Caco-2 (cell line): Measurements from ENCODE around the gene SCMH1. TPM values are rescaled to one million over a fixed set of nuclear protein-coding genes. Genes with fewer than 3 reads are reported as not detected.

Experiments
- BruUV-seq: library from RNA; stranded (reverse); fragments of 400-500 nt; replicated peaks from 2 replicates; lab custom pipeline; 2021; lab: Mats Ljungman, UMichigan
- CTCF ChIA-PET: fragments of 300-600 bp; sonication (Branson Sonifier 250); formaldehyde crosslinking; loops from one replicate; lab custom pipeline; 2022; ENCODE audit warnings: antibody characterized with exemption; lab: Charles Lee
- POLR2A ChIA-PET: fragments of 300-600 bp; sonication (Branson Sonifier 250); formaldehyde crosslinking; loops from one replicate; lab custom pipeline; 2022; ENCODE audit warnings: antibody characterized with exemption; lab: Charles Lee
- DNase-seq, 2 experiments: peaks; one replicate each; pipeline versions ENCODE4 v3.0.0 to v3.0.0-alpha.2; 2020 to 2022
- H3K27me3 ChIP-seq: replicated peaks from 2 replicates; pipeline ENCODE4 v1.6.0; 2011; ENCODE audit warnings: low read length; ENCODE audit not compliant: control insufficient read depth, insufficient read depth
- H3K36me3 ChIP-seq: 2 replicates; pipeline ENCODE4 v1.5.1; 2011; ENCODE audit warnings: low read length; ENCODE audit not compliant: control insufficient read depth, insufficient read depth
- H3K4me1 ChIP-seq: fragments of 250-450 bp; sonication (Bioruptor Pico); 2 replicates; pipeline ENCODE4 v1.5.1; 2020; ENCODE audit warnings: mild to moderate bottlenecking
- H3K4me3 ChIP-seq: 2 replicates; pipeline ENCODE4 v1.5.1; 2011; ENCODE audit warnings: low read depth, mild to moderate bottlenecking, control low read depth, low read length
- H3K9me3 ChIP-seq: fragments of 250-450 bp; sonication (Bioruptor Pico); 2 replicates; pipeline ENCODE4 v1.5.1; 2020; ENCODE audit warnings: mild to moderate bottlenecking, moderate library complexity
- H3K27ac Mint-ChIP-seq: one replicate; pipeline ENCODE4 v1.8.0; 2022; ENCODE audit warnings: mixed read lengths; ENCODE audit not compliant: unreplicated experiment
- H3K27me3 Mint-ChIP-seq: one replicate; pipeline ENCODE4 v1.8.0; 2022; ENCODE audit warnings: mixed read lengths; ENCODE audit not compliant: insufficient read depth, unreplicated experiment
- H3K36me3 Mint-ChIP-seq: one replicate; pipeline ENCODE4 v1.8.0; 2022; ENCODE audit warnings: mild to moderate bottlenecking, mixed read lengths; ENCODE audit not compliant: insufficient read depth, unreplicated experiment
- H3K4me1 Mint-ChIP-seq: one replicate; pipeline ENCODE4 v1.8.0; 2022; ENCODE audit warnings: low read depth, mixed read lengths; ENCODE audit not compliant: unreplicated experiment
- H3K4me3 Mint-ChIP-seq: one replicate; pipeline ENCODE4 v1.8.0; 2022; ENCODE audit warnings: mild to moderate bottlenecking, moderate library complexity, mixed read lengths; ENCODE audit not compliant: unreplicated experiment
- H3K9me3 Mint-ChIP-seq: one replicate; pipeline ENCODE4 v1.8.0; 2022; ENCODE audit warnings: mixed read lengths; ENCODE audit not compliant: unreplicated experiment
- CTCF ChIP-seq, 2 experiments: fragments of 200-600 bp in 1 of 2; IDR thresholded peaks; 1 replicate in 1 of 2; 2 replicates in 1 of 2; pipeline versions ENCODE4 v1.5.1 to v1.8.0; 2011 to 2022; ENCODE audit warnings: antibody characterized with exemption in 1 of 2, control low read depth in 1 of 2, inconsistent platforms in 1 of 2, low read depth in 1 of 2, low read length in 1 of 2, mild to moderate bottlenecking in 1 of 2, moderate library complexity in 1 of 2; ENCODE audit not compliant: insufficient read depth in 1 of 2, severe bottlenecking in 1 of 2, unreplicated experiment in 1 of 2
- intact Hi-C: fragments of 100-400 bp; cut with micrococcal nuclease; formaldehyde crosslinking; loops from one replicate; pipeline ENCODE4 v1.10.0; 2022; ENCODE audit not compliant: unreplicated experiment
- total RNA-seq: library from RNA; stranded (reverse); gene quantifications from 2 replicates; pipeline ENCODE4 v1.2.3, GENCODE V29; 2022

SCMH1 gene
- total RNA-seq, 1 experiment from 2014 or later, result 27.6 TPM

GRCh38 chr1:41041614-41042270, 200.4 kb downstream of the SCMH1 start:
- Mint-ChIP-seq H3K27me3 (no peaks in the 10 kb centered on the region), H3K36me3 (peaks cover 7% of the 10 kb centered on the region), H3K27ac (no peak overlapping the region), H3K9me3 (no peaks in the 10 kb centered on the region), H3K4me1 (no peaks in the 10 kb centered on the region), H3K4me3 (no peak overlapping the region)
- ChIA-PET CTCF (no interaction called here), POLR2A (no interaction called here)
- H3K9me3 ChIP-seq, result no peaks in the 10 kb centered on the region
- no peaks in the 10 kb centered on the region for H3K36me3 ChIP-seq
- no peaks in the 10 kb centered on the region for H3K4me1 ChIP-seq
- BruUV-seq, result no TSS peak
- DNase-seq, result no peak
- no peaks in the 10 kb centered on the region for H3K27me3 ChIP-seq
- TF ChIP-seq CTCF (IDR thresholded peaks at IDR 0.05; ENCODE audit: insufficient read depth in 1 of 2, low read depth in 1 of 2, low read length in 1 of 2, severe bottlenecking in 1 of 2, unreplicated experiment in 1 of 2), result no peak
- H3K4me3 ChIP-seq, result no peak overlapping the region
- intact Hi-C loops, result no loop called here

GRCh38 chr1:41038110-41038509, 204.0 kb downstream of the SCMH1 start:
- Histone ChIP-seq H3K4me1 (no peaks in the 10 kb centered on the region), H3K4me3 (no peak overlapping the region), H3K9me3 (no peaks in the 10 kb centered on the region), H3K27me3 (no peaks in the 10 kb centered on the region), H3K36me3 (no peaks in the 10 kb centered on the region)
- intact Hi-C loops, result no loop called here
- DNase-seq, result no peak
- Mint-ChIP-seq H3K27ac (no peak overlapping the region), H3K4me1 (no peaks in the 10 kb centered on the region), H3K27me3 (no peaks in the 10 kb centered on the region), H3K4me3 (no peak overlapping the region), H3K36me3 (peaks cover 7% of the 10 kb centered on the region), H3K9me3 (no peaks in the 10 kb centered on the region)
- CTCF ChIA-PET, result no interaction called here
- TF ChIP-seq CTCF (IDR thresholded peaks at IDR 0.05; ENCODE audit: insufficient read depth in 1 of 2, low read depth in 1 of 2, low read length in 1 of 2, severe bottlenecking in 1 of 2, unreplicated experiment in 1 of 2), result no peak
- BruUV-seq, result no TSS peak
- POLR2A ChIA-PET, result no interaction called here

GRCh38 chr1:41037116-41037903, 204.8 kb downstream of the SCMH1 start:
- Histone ChIP-seq H3K4me1 (no peaks in the 10 kb centered on the region), H3K27me3 (no peaks in the 10 kb centered on the region), H3K9me3 (no peaks in the 10 kb centered on the region), H3K4me3 (no peak overlapping the region), H3K36me3 (no peaks in the 10 kb centered on the region)
- no peak overlapping the region for H3K27ac Mint-ChIP-seq
- no peaks in the 10 kb centered on the region for H3K27me3 Mint-ChIP-seq
- ChIA-PET POLR2A (no interaction called here), CTCF (no interaction called here)
- TF ChIP-seq CTCF (IDR thresholded peaks at IDR 0.05; ENCODE audit: insufficient read depth in 1 of 2, low read depth in 1 of 2, low read length in 1 of 2, severe bottlenecking in 1 of 2, unreplicated experiment in 1 of 2), result no peak
- no peak overlapping the region for H3K4me3 Mint-ChIP-seq
- H3K36me3 Mint-ChIP-seq, result peaks cover 10% of the 10 kb centered on the region
- no peaks in the 10 kb centered on the region for H3K4me1 Mint-ChIP-seq
- H3K9me3 Mint-ChIP-seq, result no peaks in the 10 kb centered on the region
- no TSS peak for BruUV-seq
- intact Hi-C loops, result no loop called here
- DNase-seq, result no peak
